Measurements from ENCODE around the gene FGD1.

The FGD1 gene

GRCh38 chrX:54439960-54440871, 55.8 kb downstream of the FGD1 start, which contains the start of gene TSR2:
TSR2 (plus strand) TSS chrX:54440404; CDS start chrX:54440422, 18 bp downstream.
- peak; percentile 48 to 59 for DNase-seq (ENCODE audit: low spot score in 2 of 2)
- peaks cover 14% of the 10 kb centered on the region for H3K36me3 Mint-ChIP-seq
- H3K4me3 Mint-ChIP-seq, result peak within 1 kb of the TSS; percentile 96
- H3K9me3 Mint-ChIP-seq, result no peaks in the 10 kb centered on the region
- ATAC-seq (ENCODE audit: low read depth), result peak; percentile 98
- H3K4me1 Mint-ChIP-seq, result peaks cover 20% of the 10 kb centered on the region
- no peaks in the 10 kb centered on the region for H3K27me3 Mint-ChIP-seq
- peak within 1 kb of the TSS; percentile 96 for H3K27ac Mint-ChIP-seq

- Mint-ChIP-seq H3K27me3 (no peaks in the 10 kb centered on the region), H3K9me3 (no peaks in the 10 kb centered on the region), H3K36me3 (no peaks in the 10 kb centered on the region), H3K4me3 (no peak overlapping the region), H3K27ac (no peak overlapping the region), H3K4me1 (peaks cover 2% of the 10 kb centered on the region)
- ATAC-seq (ENCODE audit: low read depth), result no peak
- DNase-seq (ENCODE audit: low spot score in 2 of 2), result no peak
Measured at GRCh38 chrX:54435121-54435520, 60.9 kb downstream of the FGD1 start.

GRCh38 chrX:54430519-54430918, 65.5 kb downstream of the FGD1 start:
- Mint-ChIP-seq H3K9me3 (no peaks in the 10 kb centered on the region), H3K4me3 (no peak overlapping the region), H3K4me1 (no peaks in the 10 kb centered on the region), H3K27ac (no peak overlapping the region), H3K36me3 (no peaks in the 10 kb centered on the region), H3K27me3 (peaks cover 1% of the 10 kb centered on the region)
- ATAC-seq (ENCODE audit: low read depth) (no peak), DNase-seq (ENCODE audit: low spot score in 2 of 2) (no peak)

- no peak overlapping the region for H3K4me3 Mint-ChIP-seq
- peaks cover 1% of the 10 kb centered on the region for H3K27me3 Mint-ChIP-seq
- no peak for DNase-seq (ENCODE audit: low spot score in 2 of 2)
- no peak overlapping the region for H3K27ac Mint-ChIP-seq
- ATAC-seq (ENCODE audit: low read depth), result no peak
- H3K36me3 Mint-ChIP-seq, result no peaks in the 10 kb centered on the region
- no peaks in the 10 kb centered on the region for H3K4me1 Mint-ChIP-seq
- H3K9me3 Mint-ChIP-seq, result no peaks in the 10 kb centered on the region
Measured at GRCh38 chrX:54427837-54428424, 68.1 kb downstream of the FGD1 start.

GRCh38 chrX:54423161-54423888, 72.7 kb downstream of the FGD1 start:
- H3K4me1 Mint-ChIP-seq, result no peaks in the 10 kb centered on the region
- ATAC-seq (ENCODE audit: low read depth), result no peak

GRCh38 chrX:54422168-54422567, 73.9 kb downstream of the FGD1 start:
- Mint-ChIP-seq H3K36me3 (no peaks in the 10 kb centered on the region), H3K9me3 (no peaks in the 10 kb centered on the region), H3K27me3 (peaks cover 4% of the 10 kb centered on the region), H3K4me1 (no peaks in the 10 kb centered on the region), H3K4me3 (no peak overlapping the region), H3K27ac (no peak overlapping the region)
- no peak for DNase-seq (ENCODE audit: low spot score in 2 of 2)
- no peak for ATAC-seq (ENCODE audit: low read depth)

More at GRCh38 chrX:54423161-54423888, 72.7 kb downstream of the FGD1 start:
- Mint-ChIP-seq H3K36me3 (no peaks in the 10 kb centered on the region), H3K9me3 (no peaks in the 10 kb centered on the region), H3K27ac (no peak overlapping the region), H3K27me3 (peaks cover 4% of the 10 kb centered on the region), H3K4me3 (no peak overlapping the region)
- no peak for DNase-seq (ENCODE audit: low spot score in 2 of 2)

GRCh38 chrX:54419559-54420302, 76.3 kb downstream of the FGD1 start:
- no peak for DNase-seq (ENCODE audit: low spot score in 2 of 2)
- Mint-ChIP-seq H3K27ac (no peak overlapping the region), H3K4me1 (peaks cover 2% of the 10 kb centered on the region), H3K4me3 (no peak overlapping the region), H3K36me3 (peaks cover 2% of the 10 kb centered on the region), H3K9me3 (no peaks in the 10 kb centered on the region), H3K27me3 (peaks cover 10% of the 10 kb centered on the region)
- no peak for ATAC-seq (ENCODE audit: low read depth)

- Mint-ChIP-seq H3K4me3 (no peak overlapping the region), H3K36me3 (peaks cover 2% of the 10 kb centered on the region), H3K27me3 (peaks cover 10% of the 10 kb centered on the region), H3K9me3 (no peaks in the 10 kb centered on the region), H3K4me1 (peaks cover 2% of the 10 kb centered on the region), H3K27ac (no peak overlapping the region)
- no peak for ATAC-seq (ENCODE audit: low read depth)
- no peak for DNase-seq (ENCODE audit: low spot score in 2 of 2)
Measured at GRCh38 chrX:54416965-54417364, 79.1 kb downstream of the FGD1 start.

GRCh38 chrX:54415534-54416350, 80.3 kb downstream of the FGD1 start:
- no peak overlapping the region for H3K4me3 Mint-ChIP-seq
- H3K27me3 Mint-ChIP-seq, result peaks cover 10% of the 10 kb centered on the region

GRCh38 chrX:54413753-54414152, 82.3 kb downstream of the FGD1 start:
- ATAC-seq (ENCODE audit: low read depth) (no peak), DNase-seq (ENCODE audit: low spot score in 2 of 2) (no peak)
- peaks cover 2% of the 10 kb centered on the region for H3K4me1 Mint-ChIP-seq
- H3K27ac Mint-ChIP-seq, result no peak overlapping the region
- H3K27me3 Mint-ChIP-seq, result peaks cover 10% of the 10 kb centered on the region
- H3K4me3 Mint-ChIP-seq, result no peak overlapping the region
- H3K9me3 Mint-ChIP-seq, result no peaks in the 10 kb centered on the region
- H3K36me3 Mint-ChIP-seq, result peaks cover 2% of the 10 kb centered on the region

More at GRCh38 chrX:54415534-54416350, 80.3 kb downstream of the FGD1 start:
- no peak overlapping the region for H3K27ac Mint-ChIP-seq
- DNase-seq (ENCODE audit: low spot score in 2 of 2) (no peak), ATAC-seq (ENCODE audit: low read depth) (no peak)
- no peaks in the 10 kb centered on the region for H3K9me3 Mint-ChIP-seq
- H3K4me1 Mint-ChIP-seq, result peaks cover 2% of the 10 kb centered on the region
- H3K36me3 Mint-ChIP-seq, result peaks cover 2% of the 10 kb centered on the region

GRCh38 chrX:54411732-54412131, 84.3 kb downstream of the FGD1 start:
- peaks cover 6% of the 10 kb centered on the region for H3K27me3 Mint-ChIP-seq
- no peaks in the 10 kb centered on the region for H3K9me3 Mint-ChIP-seq
- H3K4me1 Mint-ChIP-seq, result peaks cover 2% of the 10 kb centered on the region
- no peak overlapping the region for H3K4me3 Mint-ChIP-seq
- ATAC-seq (ENCODE audit: low read depth) (no peak), DNase-seq (ENCODE audit: low spot score in 2 of 2) (no peak)
- peaks cover 2% of the 10 kb centered on the region for H3K36me3 Mint-ChIP-seq
- no peak overlapping the region for H3K27ac Mint-ChIP-seq

GRCh38 chrX:54407266-54407665, 88.8 kb downstream of the FGD1 start:
- Mint-ChIP-seq H3K9me3 (no peaks in the 10 kb centered on the region), H3K27me3 (peaks cover 5% of the 10 kb centered on the region), H3K36me3 (peaks cover 1% of the 10 kb centered on the region), H3K27ac (no peak overlapping the region), H3K4me1 (peaks cover 2% of the 10 kb centered on the region), H3K4me3 (no peak overlapping the region)
- no peak for DNase-seq (ENCODE audit: low spot score in 2 of 2)
- ATAC-seq (ENCODE audit: low read depth), result no peak

- Mint-ChIP-seq H3K9me3 (peaks cover 1% of the 10 kb centered on the region), H3K4me1 (no peaks in the 10 kb centered on the region), H3K27me3 (no peaks in the 10 kb centered on the region), H3K27ac (no peak overlapping the region), H3K4me3 (no peak overlapping the region), H3K36me3 (no peaks in the 10 kb centered on the region)
- ATAC-seq (ENCODE audit: low read depth) (no peak), DNase-seq (ENCODE audit: low spot score in 2 of 2) (no peak)
Measured at GRCh38 chrX:54397113-54397512, 98.9 kb downstream of the FGD1 start.
